Mesothelial cell of epicardium (in vitro differentiated cells): Measurements from ENCODE around the gene RTL1. TPM values are rescaled to one million over a fixed set of nuclear protein-coding genes. Genes with fewer than 3 reads are reported as not detected.

Experiments
- DNase-seq, 2 experiments: peaks; one replicate each; pipeline ENCODE4 v3.0.0; 2021; ENCODE audit warnings: low spot score in 2 of 2; ENCODE audit not compliant: unreplicated experiment in 2 of 2
- H3K27ac Mint-ChIP-seq: 2 replicates; pipeline ENCODE4 v1.8.0; 2021; ENCODE audit warnings: mixed read lengths
- H3K27me3 Mint-ChIP-seq: 2 replicates; pipeline ENCODE4 v1.8.0; 2021; ENCODE audit warnings: low read depth, mixed read lengths
- H3K36me3 Mint-ChIP-seq: 2 replicates; pipeline ENCODE4 v1.8.0; 2021; ENCODE audit warnings: mixed read lengths
- H3K4me1 Mint-ChIP-seq: 2 replicates; pipeline ENCODE4 v1.8.0; 2021; ENCODE audit warnings: mixed read lengths
- H3K4me3 Mint-ChIP-seq: 2 replicates; pipeline ENCODE4 v1.8.0; 2021; ENCODE audit warnings: mild to moderate bottlenecking, moderate library complexity, mixed read lengths
- H3K9me3 Mint-ChIP-seq: 2 replicates; pipeline ENCODE4 v1.8.0; 2021; ENCODE audit warnings: mixed read lengths
- CTCF ChIP-seq: fragments of 200-600 bp; sonication (generic); IDR thresholded peaks from one replicate; pipeline ENCODE4 v1.5.0; 2021; ENCODE audit warnings: antibody characterized with exemption; ENCODE audit not compliant: unreplicated experiment
- total RNA-seq: library from RNA; stranded (reverse); gene quantifications from 3 replicates; pipeline ENCODE4 v1.2.1, GENCODE V29; 2021

RTL1 gene
- total RNA-seq, 1 donor from 2014 or later, result 9.3 TPM

GRCh38 chr14:100879194-100879593, 24.3 kb downstream of the RTL1 start:
- Mint-ChIP-seq H3K27ac (no peak overlapping the region), H3K4me3 (no peak overlapping the region), H3K36me3 (no peaks in the 10 kb centered on the region), H3K9me3 (peaks cover 17% of the 10 kb centered on the region), H3K27me3 (no peaks in the 10 kb centered on the region), H3K4me1 (no peaks in the 10 kb centered on the region)
- no peak for DNase-seq
- TF ChIP-seq CTCF, result no peak

DNA sequence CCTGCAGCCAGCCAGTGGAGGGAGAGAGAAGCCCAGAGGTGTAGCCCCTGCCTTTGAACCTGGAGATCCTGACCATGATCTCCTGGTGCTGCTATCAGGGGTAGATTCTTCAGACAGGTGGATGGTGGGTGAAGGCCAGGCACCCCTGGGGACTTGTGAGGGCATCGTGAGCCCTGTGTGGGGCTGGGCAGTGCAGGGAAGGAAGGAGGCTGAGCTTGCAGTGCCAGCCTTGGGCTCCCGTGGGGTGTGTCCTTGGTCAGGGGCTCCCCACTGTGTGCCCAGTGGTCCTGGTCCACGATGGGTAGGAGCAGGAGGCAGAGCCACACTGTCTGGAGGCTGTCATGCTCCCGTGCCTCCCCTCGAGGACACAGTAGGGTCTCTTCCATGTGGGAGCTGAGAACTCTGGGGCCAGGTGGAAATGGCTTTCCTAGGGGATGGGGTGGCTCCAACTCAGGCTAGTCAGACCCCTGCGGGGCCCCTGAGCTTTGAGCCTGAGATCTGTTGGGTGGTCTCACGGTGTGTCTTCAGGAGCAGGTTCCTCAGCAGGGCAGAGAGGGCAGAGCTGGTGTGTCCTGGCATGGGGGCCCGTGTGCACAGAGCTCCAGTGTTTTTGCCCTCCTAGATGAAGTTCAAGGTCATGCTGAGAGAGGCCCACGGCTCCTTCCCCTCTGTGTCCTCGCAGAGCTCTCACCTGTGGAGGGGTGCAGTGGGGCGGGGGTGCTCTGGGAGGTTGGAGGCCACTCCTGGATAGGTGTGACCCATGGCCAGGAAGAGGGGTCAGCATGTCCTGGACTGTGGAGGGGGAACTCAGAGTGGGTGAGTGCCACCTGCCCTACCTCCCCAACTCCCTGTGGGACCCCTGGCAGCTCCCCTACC, 25.0 kb downstream of the RTL1 start:
- no peak for DNase-seq
- Mint-ChIP-seq H3K27me3 (no peaks in the 10 kb centered on the region), H3K4me3 (no peak overlapping the region), H3K4me1 (no peaks in the 10 kb centered on the region), H3K36me3 (no peaks in the 10 kb centered on the region), H3K27ac (no peak overlapping the region), H3K9me3 (peaks cover 15% of the 10 kb centered on the region)
- no peak for TF ChIP-seq CTCF

GRCh38 chr14:100875861-100876590, 27.5 kb downstream of the RTL1 start:
- Mint-ChIP-seq H3K4me3 (no peak overlapping the region), H3K9me3 (peaks cover 6% of the 10 kb centered on the region), H3K27ac (no peak overlapping the region), H3K4me1 (no peaks in the 10 kb centered on the region), H3K36me3 (no peaks in the 10 kb centered on the region), H3K27me3 (peaks cover 5% of the 10 kb centered on the region)
- TF ChIP-seq CTCF, result no peak
- no peak for DNase-seq

- Mint-ChIP-seq H3K4me1 (no peaks in the 10 kb centered on the region), H3K9me3 (peaks cover 6% of the 10 kb centered on the region), H3K4me3 (no peak overlapping the region), H3K36me3 (no peaks in the 10 kb centered on the region), H3K27me3 (peaks cover 5% of the 10 kb centered on the region), H3K27ac (no peak overlapping the region)
- no peak for DNase-seq
- no peak for TF ChIP-seq CTCF
Observed at GRCh38 chr14:100875126-100875525, 28.4 kb downstream of the RTL1 start.

- TF ChIP-seq CTCF, result no peak
- H3K27me3 Mint-ChIP-seq, result peaks cover 5% of the 10 kb centered on the region
- H3K36me3 Mint-ChIP-seq, result no peaks in the 10 kb centered on the region
- no peak overlapping the region for H3K27ac Mint-ChIP-seq
- H3K9me3 Mint-ChIP-seq, result peaks cover 6% of the 10 kb centered on the region
- no peaks in the 10 kb centered on the region for H3K4me1 Mint-ChIP-seq
- no peak for DNase-seq
- H3K4me3 Mint-ChIP-seq, result no peak overlapping the region
Observed at GRCh38 chr14:100874411-100875091, 29.0 kb downstream of the RTL1 start.
